ENCODE results near the gene MICU1.

The MICU1 gene

GRCh38 chr10:72630144-72630543 is 4.3 kb upstream of the MICU1 start:
- DNase-seq (ENCODE audit: low read depth) = no peak

GRCh38 chr10:72626444-72626754 is 520 bp upstream of the MICU1 start:
- no peak for DNase-seq (ENCODE audit: low read depth)

GRCh38 chr10:72625276-72625607 is 637 bp downstream of the MICU1 start:
- DNase-seq (ENCODE audit: low read depth) = no peak

GRCh38 chr10:72622271-72622670 is 3.6 kb downstream of the MICU1 start:
- no peak for DNase-seq (ENCODE audit: low read depth)

GRCh38 chr10:72616716-72617115 is 9.2 kb downstream of the MICU1 start:
- no peak for DNase-seq (ENCODE audit: low read depth)

- no peak for DNase-seq (ENCODE audit: low read depth)
Measured at GRCh38 chr10:72615970-72616369, 9.9 kb downstream of the MICU1 start.

GRCh38 chr10:72612203-72612826 is 13.6 kb downstream of the MICU1 start:
- no peak for DNase-seq (ENCODE audit: low read depth)

GRCh38 chr10:72611783-72612182 is 14.1 kb downstream of the MICU1 start:
- DNase-seq (ENCODE audit: low read depth) = no peak

- DNase-seq (ENCODE audit: low read depth) = no peak
Measured at GRCh38 chr10:72610466-72610865, 15.4 kb downstream of the MICU1 start.

- no peak for DNase-seq (ENCODE audit: low read depth)
Measured at GRCh38 chr10:72605122-72605521, 20.8 kb downstream of the MICU1 start.

GRCh38 chr10:72601144-72601543 is 24.7 kb downstream of the MICU1 start:
- no peak for DNase-seq (ENCODE audit: low read depth)

- DNase-seq (ENCODE audit: low read depth) = no peak
Measured at GRCh38 chr10:72598769-72599701, 26.8 kb downstream of the MICU1 start.

- DNase-seq (ENCODE audit: low read depth) = no peak
Measured at GRCh38 chr10:72597897-72598296, 28.0 kb downstream of the MICU1 start.

GRCh38 chr10:72595436-72595835 is 30.4 kb downstream of the MICU1 start:
- no peak for DNase-seq (ENCODE audit: low read depth)

- DNase-seq (ENCODE audit: low read depth) = no peak
Measured at GRCh38 chr10:72593963-72594362, 31.9 kb downstream of the MICU1 start.

GRCh38 chr10:72588266-72588665 is 37.6 kb downstream of the MICU1 start:
- DNase-seq (ENCODE audit: low read depth) = no peak

- no peak for DNase-seq (ENCODE audit: low read depth)
Measured at GRCh38 chr10:72587568-72587967, 38.3 kb downstream of the MICU1 start.

- DNase-seq (ENCODE audit: low read depth) = no peak
Measured at GRCh38 chr10:72574636-72575035, 51.2 kb downstream of the MICU1 start.

GRCh38 chr10:72573079-72573478 is 52.8 kb downstream of the MICU1 start:
- no peak for DNase-seq (ENCODE audit: low read depth)

- DNase-seq (ENCODE audit: low read depth) = no peak
Measured at GRCh38 chr10:72567889-72568640, 57.8 kb downstream of the MICU1 start.

GRCh38 chr10:72567421-72567820 is 58.5 kb downstream of the MICU1 start:
- DNase-seq (ENCODE audit: low read depth) = no peak

- no peak for DNase-seq (ENCODE audit: low read depth)
Measured at GRCh38 chr10:72564596-72564995, 61.3 kb downstream of the MICU1 start.

- no peak for DNase-seq (ENCODE audit: low read depth)
Measured at GRCh38 chr10:72563327-72563932, 62.4 kb downstream of the MICU1 start.

Measured in stimulated activated CD8-positive, alpha-beta memory T cell treated with anti-CD3 and anti-CD28 coated beads, Interleukin-12 subunit alpha, Interleukin-12 subunit beta, amount 100 ng/mL, for 1 hour (primary cell).